Gastrocnemius medialis (tissue), 4 donors: ENCODE measurements around the gene BTBD19. TPM values are rescaled to one million over a fixed set of nuclear protein-coding genes. Genes with fewer than 3 reads are reported as not detected.
"Not testable (repeated sequence)": the region's sequence is repeated elsewhere in the genome, so short reads cannot be mapped to it uniquely, and the experiment has no call there.

Source experiments
- ATAC-seq, 2 donors: fragments of 150-250 bp; one replicate each; pipeline ENCODE4 v1.9.1; 2016
- DNase-seq, 2 donors: peaks; one replicate each; pipeline ENCODE4 v3.0.0-alpha.2; 2019
- H3K27ac ChIP-seq, 4 donors: fragments of 200-600 bp; sonication (generic); 1 replicate in 1 of 4; 2 replicates in 3 of 4; pipeline ENCODE4 v1.5.1; 2016 to 2018; ENCODE audit warnings: mild to moderate bottlenecking in 2 of 4, moderate library complexity in 1 of 4
- H3K27me3 ChIP-seq, 3 donors: fragments of 200-600 bp; sonication (generic) in 2 of 3; 1 replicate in 1 of 3; 2 replicates in 2 of 3; pipeline versions ENCODE4 v1.5.1 to v1.6.0; 2016 to 2019; ENCODE audit warnings: mild to moderate bottlenecking in 1 of 3, moderate library complexity in 1 of 3
- H3K36me3 ChIP-seq, 2 donors: fragments of 200-600 bp; sonication (generic) in 1 of 2; one replicate each; pipeline ENCODE4 v1.5.1; 2017 to 2018
- H3K4me1 ChIP-seq, 2 donors: fragments of 200-600 bp; sonication (generic) in 1 of 2; one replicate each; pipeline ENCODE4 v1.5.1; 2016 to 2017; ENCODE audit warnings: mild to moderate bottlenecking in 2 of 2
- H3K4me3 ChIP-seq, 4 donors: fragments of 200-600 bp; sonication (generic) in 3 of 4; 1 replicate in 1 of 4; 2 replicates in 3 of 4; pipeline ENCODE4 v1.5.1; 2016 to 2019; ENCODE audit warnings: mild to moderate bottlenecking in 2 of 4
- H3K9me3 ChIP-seq, 3 donors: fragments of 200-600 bp; sonication (generic) in 2 of 3; 1 replicate in 1 of 3; 2 replicates in 2 of 3; pipeline ENCODE4 v1.5.1; 2016 to 2019
- POLR2A ChIP-seq, 2 donors: fragments of 450-650 bp; IDR thresholded peaks; one replicate each; pipeline ENCODE4 v1.6.1; 2017; ENCODE audit warnings: antibody characterized with exemption in 2 of 2, mild to moderate bottlenecking in 2 of 2, moderate library complexity in 2 of 2
- in situ Hi-C, 4 donors: fragments of 200-750 bp; cut with MboI; loops; one replicate each; pipeline versions ENCODE4 v1.15.0 to v1.8.0; 2017; ENCODE audit warnings: low sequenced_read_pairs in 4 of 4
- intact Hi-C: fragments of 100-400 bp; cut with DNase I; formaldehyde crosslinking; loops from one replicate; pipeline ENCODE4 v1.15.1; 2023; ENCODE audit warnings: low total_unique reads
- total RNA-seq, 4 donors: library from RNA; depleted of rRNA; stranded (reverse); fragments of >200 nt; gene quantifications; one replicate each; pipeline versions ENCODE4 v1.1.0 to v1.2.3, GENCODE V29; 2016
- TF ChIP-seq, protein P1 (sequence below), 5 experiments: fragments of 450-650 bp in 3 of 5; fragments of 200-600 bp in 2 of 5; sonication (generic) in 2 of 5; IDR thresholded peaks in 4 of 5; conservative IDR thresholded peaks in 1 of 5; 1 replicate in 4 of 5; 2 replicates in 1 of 5; pipeline ENCODE4 v1.5.1; 2016 to 2019; ENCODE audit warnings: antibody characterized with exemption in 5 of 5, mild to moderate bottlenecking in 3 of 5, moderate library complexity in 3 of 5

Gene BTBD19
- total RNA-seq, 4 donors from 2014 or later = 0.71 to 1.4 (median 0.91) TPM; not detected in 1

DNA sequence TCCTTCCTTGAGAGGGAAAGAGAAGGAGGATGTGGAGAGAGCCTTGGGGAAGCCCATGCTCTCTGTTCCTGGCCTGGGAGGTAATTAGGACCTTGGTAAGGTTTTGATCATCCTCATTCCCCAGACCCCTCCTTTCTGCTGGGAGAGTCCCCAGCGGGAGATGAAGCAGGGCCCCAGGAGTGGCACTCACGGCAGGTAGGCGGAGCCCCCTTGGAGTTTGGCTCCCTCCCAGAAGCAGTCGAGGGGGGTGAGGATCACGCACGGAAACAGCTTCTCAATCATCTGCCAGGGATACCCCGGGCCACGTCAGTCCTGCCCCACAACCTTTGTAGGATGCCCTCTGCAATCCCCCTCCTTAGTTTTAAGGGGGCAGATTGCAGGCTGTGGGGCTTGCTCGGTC, 23.2 kb downstream of the BTBD19 start:
- no peak overlapping the region for H3K27ac ChIP-seq
- intact Hi-C loops = loop anchor here (10.0 kb wide), 1 partner anchor 183 kb away; the partner anchor contains the start of genes HECTD3 and UROD
- H3K4me1 ChIP-seq = no peaks in the 10 kb centered on the region
- in situ Hi-C loops = loop anchor here in 1 of 4 donors (10.0 kb wide), 1 partner anchor 47 kb away; the partner anchor contains the start of gene BEST4
- no peaks in the 10 kb centered on the region for H3K36me3 ChIP-seq
- DNase-seq (no peak), ATAC-seq (no peak)
- no peak overlapping the region for H3K4me3 ChIP-seq
- no peaks in the 10 kb centered on the region for H3K9me3 ChIP-seq
- TF ChIP-seq, protein P1, sequence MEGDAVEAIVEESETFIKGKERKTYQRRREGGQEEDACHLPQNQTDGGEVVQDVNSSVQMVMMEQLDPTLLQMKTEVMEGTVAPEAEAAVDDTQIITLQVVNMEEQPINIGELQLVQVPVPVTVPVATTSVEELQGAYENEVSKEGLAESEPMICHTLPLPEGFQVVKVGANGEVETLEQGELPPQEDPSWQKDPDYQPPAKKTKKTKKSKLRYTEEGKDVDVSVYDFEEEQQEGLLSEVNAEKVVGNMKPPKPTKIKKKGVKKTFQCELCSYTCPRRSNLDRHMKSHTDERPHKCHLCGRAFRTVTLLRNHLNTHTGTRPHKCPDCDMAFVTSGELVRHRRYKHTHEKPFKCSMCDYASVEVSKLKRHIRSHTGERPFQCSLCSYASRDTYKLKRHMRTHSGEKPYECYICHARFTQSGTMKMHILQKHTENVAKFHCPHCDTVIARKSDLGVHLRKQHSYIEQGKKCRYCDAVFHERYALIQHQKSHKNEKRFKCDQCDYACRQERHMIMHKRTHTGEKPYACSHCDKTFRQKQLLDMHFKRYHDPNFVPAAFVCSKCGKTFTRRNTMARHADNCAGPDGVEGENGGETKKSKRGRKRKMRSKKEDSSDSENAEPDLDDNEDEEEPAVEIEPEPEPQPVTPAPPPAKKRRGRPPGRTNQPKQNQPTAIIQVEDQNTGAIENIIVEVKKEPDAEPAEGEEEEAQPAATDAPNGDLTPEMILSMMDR (IDR thresholded peaks at IDR 0.05 in 4 of 5, conservative IDR thresholded peaks at IDR 0.05 in 1 of 5) = no peak
- TF ChIP-seq POLR2A (IDR thresholded peaks at IDR 0.05) = no peak
- no peaks in the 10 kb centered on the region for H3K27me3 ChIP-seq

DNA sequence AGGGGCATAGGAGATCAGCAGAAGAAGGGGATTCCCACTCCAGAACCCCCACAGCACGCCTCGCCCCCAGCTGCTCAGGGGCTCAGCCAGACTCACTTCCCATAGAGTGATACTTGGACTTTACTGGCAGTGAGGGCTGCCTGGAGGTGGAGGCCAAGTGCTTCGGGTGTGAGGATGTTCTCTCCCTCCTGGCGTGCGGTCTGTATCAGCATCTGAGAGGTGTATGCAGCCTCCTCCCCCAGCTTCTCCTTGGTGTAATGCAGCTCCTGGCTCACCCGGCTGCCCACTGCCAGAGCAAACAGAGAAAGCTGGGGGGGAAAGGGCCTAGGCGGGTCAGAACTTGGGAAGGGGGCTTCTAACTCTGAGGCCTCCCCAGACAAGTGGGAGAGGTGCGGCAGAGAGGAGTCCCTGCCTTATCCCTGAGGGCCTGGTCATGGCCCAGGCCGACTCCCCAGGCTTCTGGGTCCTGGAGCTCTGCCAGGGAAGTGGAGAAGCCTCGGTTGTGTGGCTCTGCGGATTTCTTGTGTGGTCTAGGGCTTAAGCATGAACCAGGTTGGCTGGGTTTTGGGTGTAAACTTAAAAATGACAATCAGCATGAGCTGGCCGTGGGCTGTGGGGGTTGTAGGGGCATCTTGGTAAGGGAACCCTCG, 23.9 kb downstream of the BTBD19 start:
- Histone ChIP-seq H3K4me3 (no peak overlapping the region), H3K27ac (no peak overlapping the region), H3K9me3 (no peaks in the 10 kb centered on the region), H3K4me1 (no peaks in the 10 kb centered on the region), H3K27me3 (no peaks in the 10 kb centered on the region), H3K36me3 (no peaks in the 10 kb centered on the region)
- DNase-seq (no peak), ATAC-seq (no peak)
- intact Hi-C loops (loop anchor here (10.0 kb wide), 1 partner anchor 183 kb away; the partner anchor contains the start of genes HECTD3 and UROD), in situ Hi-C loops (loop anchor here in 1 of 4 donors (10.0 kb wide), 1 partner anchor 47 kb away; the partner anchor contains the start of gene BEST4)
- TF ChIP-seq, protein P1 (IDR thresholded peaks at IDR 0.05 in 4 of 5, conservative IDR thresholded peaks at IDR 0.05 in 1 of 5) = no peak
- no peak for TF ChIP-seq POLR2A (IDR thresholded peaks at IDR 0.05)

DNA sequence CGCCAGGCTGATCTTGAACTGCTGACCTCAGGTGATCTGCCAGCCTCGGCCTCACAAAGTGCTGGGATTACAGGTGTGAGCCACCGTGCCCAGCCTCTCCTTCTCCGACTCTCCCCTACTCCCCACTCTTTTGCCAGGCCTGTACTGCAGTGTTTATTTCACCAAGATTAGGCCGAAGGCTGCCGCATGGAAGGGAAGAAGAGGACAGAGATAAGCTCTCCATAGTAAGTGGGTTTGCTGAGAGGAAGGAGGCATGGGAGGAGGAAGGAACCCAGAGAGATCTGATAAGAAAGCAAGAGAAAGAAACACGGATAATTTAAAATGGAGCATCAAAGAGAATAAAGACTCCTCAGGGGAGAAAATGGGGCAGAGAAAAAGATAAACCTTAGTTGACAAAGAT, 26.0 kb downstream of the BTBD19 start:
- Histone ChIP-seq H3K27ac (no peak overlapping the region), H3K4me1 (no peaks in the 10 kb centered on the region), H3K4me3 (no peak overlapping the region), H3K36me3 (no peaks in the 10 kb centered on the region), H3K9me3 (no peaks in the 10 kb centered on the region), H3K27me3 (no peaks in the 10 kb centered on the region)
- intact Hi-C loops = loop anchor here (10.0 kb wide), 1 partner anchor 180 kb away; the partner anchor contains the start of genes HECTD3 and UROD
- in situ Hi-C loops = loop anchor here in 1 of 4 donors (10.0 kb wide), 1 partner anchor 50 kb away; the partner anchor contains the start of gene BEST4
- no peak for DNase-seq
- TF ChIP-seq POLR2A (IDR thresholded peaks at IDR 0.05) = no peak
- TF ChIP-seq, protein P1 (IDR thresholded peaks at IDR 0.05 in 4 of 5, conservative IDR thresholded peaks at IDR 0.05 in 1 of 5) = no peak
- ATAC-seq = no peak

DNA sequence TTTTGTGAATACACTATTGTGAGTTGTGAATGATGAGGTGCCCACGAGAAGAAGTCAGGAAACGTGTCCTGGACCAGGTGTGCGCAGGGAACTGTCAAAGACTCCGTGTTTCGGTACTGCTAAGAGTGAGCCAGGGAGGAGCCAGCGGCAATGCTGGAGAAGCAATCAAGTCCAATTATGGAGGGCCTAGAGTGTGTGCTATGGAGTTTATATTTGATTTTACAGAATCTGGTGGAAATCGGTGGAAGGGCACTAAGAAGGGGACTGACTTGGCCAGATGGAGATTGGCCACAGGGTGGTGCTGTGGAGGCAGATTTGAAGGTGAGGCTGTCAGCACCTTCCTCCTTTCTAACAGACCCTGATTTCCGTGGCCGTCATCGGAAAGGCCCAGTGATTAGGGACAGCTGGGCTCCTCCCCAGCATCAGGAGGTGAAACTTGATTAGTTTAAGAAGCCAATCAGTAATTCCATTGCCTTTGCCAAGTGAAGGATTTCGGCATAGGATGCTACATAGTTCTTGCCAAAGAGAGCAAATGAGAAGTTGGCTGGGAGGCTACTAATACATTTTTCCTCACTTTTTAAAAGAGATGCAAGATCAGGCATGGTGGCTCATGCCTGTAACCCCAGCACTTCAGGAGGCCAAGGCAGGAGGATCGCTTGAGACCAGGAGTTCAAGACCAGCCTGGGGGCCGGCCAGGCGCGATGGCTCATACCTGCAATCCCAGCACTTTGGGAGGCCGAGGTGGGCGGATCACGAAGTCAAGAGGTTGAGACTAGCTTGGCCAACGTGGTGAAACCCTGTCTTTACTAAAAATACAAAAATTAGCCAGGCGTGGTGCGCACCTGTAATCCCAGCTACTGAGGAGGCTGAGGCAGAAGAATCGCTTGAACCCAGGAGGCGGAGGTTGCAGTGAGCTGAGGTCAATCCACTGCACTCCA, 27.7 kb downstream of the BTBD19 start:
- DNase-seq (peak; percentile 39 to 63), ATAC-seq (peak; percentile 57 to 77)
- no peaks in the 10 kb centered on the region for H3K36me3 ChIP-seq
- no peaks in the 10 kb centered on the region for H3K4me1 ChIP-seq
- intact Hi-C loops (loop anchor here (5.0 to 10.0 kb wide), 3 partner anchors 49 to 466 kb away; partner anchors contain the start of genes BEST4, HECTD3 and UROD), in situ Hi-C loops (loop anchor here in 1 of 4 donors (10.0 kb wide), 1 partner anchor 51 kb away; the partner anchor contains the start of gene BEST4)
- TF ChIP-seq, protein P1 (IDR thresholded peaks at IDR 0.05 in 4 of 5, conservative IDR thresholded peaks at IDR 0.05 in 1 of 5) = peak; percentile 56 to 87 (median 69)
- TF ChIP-seq POLR2A (IDR thresholded peaks at IDR 0.05) = no peak
- no peaks in the 10 kb centered on the region for H3K9me3 ChIP-seq
- H3K27ac ChIP-seq = no peak overlapping the region
- H3K4me3 ChIP-seq = no peak overlapping the region
- no peaks in the 10 kb centered on the region for H3K27me3 ChIP-seq

DNA sequence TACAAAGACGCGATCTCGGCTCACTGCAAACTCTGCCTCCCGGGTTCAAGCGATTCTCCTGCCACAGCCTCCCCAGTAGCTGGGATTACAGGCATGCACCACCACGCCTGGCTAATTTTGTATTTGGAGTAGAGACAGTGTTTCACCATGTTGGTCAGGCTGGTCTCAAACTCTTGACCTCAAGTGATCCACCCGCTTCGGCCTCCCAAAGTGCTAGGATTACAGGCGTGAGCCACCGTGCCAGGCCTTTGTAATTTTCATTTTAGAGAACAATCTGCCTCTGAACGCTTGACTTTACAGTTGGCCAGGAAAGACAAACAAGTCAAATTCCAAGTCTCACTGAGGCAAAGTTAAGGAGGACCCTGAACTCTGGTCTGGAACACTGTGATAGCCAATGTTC, 30.0 kb downstream of the BTBD19 start:
- in situ Hi-C loops = loop anchor here in 1 of 4 donors (10.0 kb wide), 1 partner anchor 53 kb away; the partner anchor contains the start of gene BEST4
- H3K36me3 ChIP-seq, H3K27me3 ChIP-seq, ATAC-seq, H3K4me1 ChIP-seq, H3K27ac ChIP-seq, DNase-seq, H3K9me3 ChIP-seq, H3K4me3 ChIP-seq: not testable (repeated sequence)
- intact Hi-C loops = loop anchor here (5.0 to 10.0 kb wide), 3 partner anchors 51 to 464 kb away; partner anchors contain the start of genes BEST4, HECTD3 and UROD
